Measurements from ENCODE around the gene OPA3. TPM values are rescaled to one million over a fixed set of nuclear protein-coding genes. Genes with fewer than 3 reads are reported as not detected.

The OPA3 gene
- total RNA-seq, 2 donors from 2014 or later = 7.2 to 14.5 TPM

DNA sequence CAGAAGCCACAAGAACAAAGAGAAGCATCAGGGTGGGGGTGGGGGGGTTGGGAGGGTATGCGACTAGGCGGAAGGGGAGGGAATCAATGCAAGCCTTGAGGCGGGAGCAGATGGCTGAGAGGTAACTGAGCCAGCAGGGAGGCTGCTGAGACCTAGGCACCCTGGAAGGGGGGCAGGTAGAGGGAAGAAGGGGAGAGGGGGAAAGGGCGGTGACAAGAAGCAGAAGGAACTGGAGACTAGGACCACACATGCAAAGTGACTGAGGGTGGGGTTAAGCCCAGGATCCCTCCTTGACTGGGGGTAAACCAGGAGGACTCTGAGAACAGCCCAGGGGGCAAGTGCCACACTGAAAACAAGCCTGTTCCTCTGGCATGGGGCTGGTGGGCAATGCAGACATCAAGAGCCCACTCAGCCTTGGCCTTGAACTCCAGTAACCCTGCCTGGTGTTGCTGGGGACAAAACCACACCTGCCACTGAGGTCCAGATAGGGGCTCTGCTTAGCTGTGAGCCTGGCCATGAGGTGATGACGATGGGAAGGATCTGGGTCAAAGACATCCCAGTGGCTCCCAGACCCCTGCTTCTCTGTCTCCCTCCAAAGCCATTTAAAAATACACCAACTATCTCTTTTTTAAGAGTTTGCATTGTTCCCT lies 20.3 kb downstream of the OPA3 start:
- Histone ChIP-seq H3K27ac (no peak overlapping the region), H3K4me1 (replicated peaks) (peaks cover 3% of the 10 kb centered on the region), H3K36me3 (no peaks in the 10 kb centered on the region), H3K4me3 (no peak overlapping the region), H3K27me3 (replicated peaks; ENCODE audit: insufficient read depth) (no peaks in the 10 kb centered on the region), H3K9me3 (no peaks in the 10 kb centered on the region)
- WGBS = 61% methylated on average over 5 of the region's 5 CpGs
- TF ChIP-seq POLR2A (IDR thresholded peaks at IDR 0.05) (no peak), POLR2AphosphoS5 (IDR thresholded peaks at IDR 0.05) (no peak)
- TF ChIP-seq, protein P1, sequence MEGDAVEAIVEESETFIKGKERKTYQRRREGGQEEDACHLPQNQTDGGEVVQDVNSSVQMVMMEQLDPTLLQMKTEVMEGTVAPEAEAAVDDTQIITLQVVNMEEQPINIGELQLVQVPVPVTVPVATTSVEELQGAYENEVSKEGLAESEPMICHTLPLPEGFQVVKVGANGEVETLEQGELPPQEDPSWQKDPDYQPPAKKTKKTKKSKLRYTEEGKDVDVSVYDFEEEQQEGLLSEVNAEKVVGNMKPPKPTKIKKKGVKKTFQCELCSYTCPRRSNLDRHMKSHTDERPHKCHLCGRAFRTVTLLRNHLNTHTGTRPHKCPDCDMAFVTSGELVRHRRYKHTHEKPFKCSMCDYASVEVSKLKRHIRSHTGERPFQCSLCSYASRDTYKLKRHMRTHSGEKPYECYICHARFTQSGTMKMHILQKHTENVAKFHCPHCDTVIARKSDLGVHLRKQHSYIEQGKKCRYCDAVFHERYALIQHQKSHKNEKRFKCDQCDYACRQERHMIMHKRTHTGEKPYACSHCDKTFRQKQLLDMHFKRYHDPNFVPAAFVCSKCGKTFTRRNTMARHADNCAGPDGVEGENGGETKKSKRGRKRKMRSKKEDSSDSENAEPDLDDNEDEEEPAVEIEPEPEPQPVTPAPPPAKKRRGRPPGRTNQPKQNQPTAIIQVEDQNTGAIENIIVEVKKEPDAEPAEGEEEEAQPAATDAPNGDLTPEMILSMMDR (IDR thresholded peaks at IDR 0.05) = no peak
- intact Hi-C loops (cut with DNase I) = loop anchor here (5.0 kb wide), 1 partner anchor 37 kb away; no protein-coding TSS in a partner anchor
- no peak for DNase-seq (ENCODE audit: low spot score)

DNA sequence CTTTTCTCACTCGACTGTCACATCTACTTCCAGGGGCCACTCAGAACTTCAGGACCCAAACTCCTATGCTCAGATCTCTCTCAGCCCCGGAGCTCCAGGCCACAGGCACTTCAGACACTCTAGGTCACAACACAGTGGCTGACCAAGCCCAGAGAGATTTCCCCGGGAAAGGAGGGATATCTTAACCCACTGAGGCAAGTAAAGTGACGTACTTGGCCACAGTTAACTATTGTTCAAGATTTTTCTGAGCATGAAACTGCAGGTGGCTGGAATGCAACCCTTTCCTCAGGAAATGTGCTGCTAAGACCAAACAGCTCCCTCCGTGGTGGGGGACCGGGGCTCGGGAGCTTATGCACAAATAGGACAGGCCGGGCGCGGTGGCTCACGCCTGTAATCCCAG lies 23.9 kb downstream of the OPA3 start:
- no peaks in the 10 kb centered on the region for H3K9me3 ChIP-seq
- no peaks in the 10 kb centered on the region for H3K4me1 ChIP-seq (replicated peaks)
- no peaks in the 10 kb centered on the region for H3K36me3 ChIP-seq
- H3K27me3 ChIP-seq (replicated peaks; ENCODE audit: insufficient read depth) = no peaks in the 10 kb centered on the region
- intact Hi-C loops (cut with DNase I) = loop anchor here (5.0 kb wide), 1 partner anchor 33 kb away; no protein-coding TSS in a partner anchor
- H3K27ac ChIP-seq = no peak overlapping the region
- no peak for DNase-seq (ENCODE audit: low spot score)
- no peak overlapping the region for H3K4me3 ChIP-seq
- TF ChIP-seq POLR2A (IDR thresholded peaks at IDR 0.05) (no peak), POLR2AphosphoS5 (IDR thresholded peaks at IDR 0.05) (no peak)
- TF ChIP-seq, protein P1 (IDR thresholded peaks at IDR 0.05) = no peak
- 93% methylated on average over 11 of the region's 11 CpGs for WGBS

DNA sequence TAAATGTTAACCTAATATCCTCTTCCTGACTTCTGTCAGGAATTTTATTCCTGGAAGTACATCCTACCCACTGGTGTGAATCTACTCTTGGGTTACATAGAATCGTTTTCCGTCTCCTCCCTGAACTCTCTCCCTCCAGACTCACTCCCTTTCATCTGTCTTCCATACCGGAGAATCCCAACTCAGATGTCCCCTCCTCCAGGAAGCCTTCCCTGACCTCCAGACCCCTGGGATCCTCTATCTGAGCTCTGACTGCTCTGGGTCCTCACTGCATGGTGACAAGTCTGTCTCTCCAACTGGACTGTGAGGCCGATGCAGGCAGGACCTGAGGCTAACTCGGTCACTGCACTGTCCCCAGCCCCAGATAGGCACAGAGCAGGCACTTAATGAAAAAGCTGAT lies 24.6 kb downstream of the OPA3 start:
- H3K27me3 ChIP-seq (replicated peaks; ENCODE audit: insufficient read depth) = no peaks in the 10 kb centered on the region
- no peaks in the 10 kb centered on the region for H3K9me3 ChIP-seq
- TF ChIP-seq, protein P1 (IDR thresholded peaks at IDR 0.05) = no peak
- no peak for TF ChIP-seq POLR2AphosphoS5 (IDR thresholded peaks at IDR 0.05)
- no peak for TF ChIP-seq POLR2A (IDR thresholded peaks at IDR 0.05)
- no peak for DNase-seq (ENCODE audit: low spot score)
- intact Hi-C loops (cut with DNase I) = loop anchor here (5.0 kb wide), 1 partner anchor 33 kb away; no protein-coding TSS in a partner anchor
- WGBS = 92% methylated on average over 5 of the region's 5 CpGs
- H3K4me1 ChIP-seq (replicated peaks) = no peaks in the 10 kb centered on the region
- no peak overlapping the region for H3K27ac ChIP-seq
- no peaks in the 10 kb centered on the region for H3K36me3 ChIP-seq
- no peak overlapping the region for H3K4me3 ChIP-seq

DNA sequence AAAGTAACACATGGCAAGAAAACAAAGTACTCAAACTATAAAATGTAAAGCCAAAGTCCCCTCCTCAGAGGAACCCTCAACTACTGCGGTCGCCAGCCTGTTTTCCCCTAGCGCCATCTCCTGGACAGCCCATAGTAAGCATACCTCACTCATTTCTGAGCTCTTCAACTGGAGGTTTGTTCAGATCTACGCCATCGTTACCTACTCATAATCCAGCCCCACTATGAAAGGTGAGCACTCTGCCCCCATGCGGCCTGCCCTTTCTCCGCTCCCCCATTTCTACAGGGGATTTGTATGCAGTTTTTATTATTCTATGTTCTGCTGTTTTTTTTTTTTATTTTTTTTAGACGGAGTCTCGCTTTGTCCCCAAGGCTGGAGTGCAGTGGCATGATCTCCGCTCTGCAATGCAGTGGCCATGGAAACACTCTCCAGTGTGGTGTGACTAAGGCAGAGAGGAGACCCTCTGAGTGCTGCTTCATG lies 26.2 kb downstream of the OPA3 start:
- WGBS = 40% methylated on average over 10 of the region's 10 CpGs
- Histone ChIP-seq H3K27me3 (replicated peaks; ENCODE audit: insufficient read depth) (no peaks in the 10 kb centered on the region), H3K9me3 (no peaks in the 10 kb centered on the region), H3K4me1 (replicated peaks) (no peaks in the 10 kb centered on the region), H3K36me3 (no peaks in the 10 kb centered on the region), H3K27ac (no peak overlapping the region), H3K4me3 (no peak overlapping the region)
- TF ChIP-seq, protein P1 (IDR thresholded peaks at IDR 0.05) = peak; percentile 21 to 77 (median 56)
- no peak for TF ChIP-seq POLR2AphosphoS5 (IDR thresholded peaks at IDR 0.05)
- peak; percentile 63 for DNase-seq (ENCODE audit: low spot score)
- intact Hi-C loops (cut with DNase I) = no loop called here

DNA sequence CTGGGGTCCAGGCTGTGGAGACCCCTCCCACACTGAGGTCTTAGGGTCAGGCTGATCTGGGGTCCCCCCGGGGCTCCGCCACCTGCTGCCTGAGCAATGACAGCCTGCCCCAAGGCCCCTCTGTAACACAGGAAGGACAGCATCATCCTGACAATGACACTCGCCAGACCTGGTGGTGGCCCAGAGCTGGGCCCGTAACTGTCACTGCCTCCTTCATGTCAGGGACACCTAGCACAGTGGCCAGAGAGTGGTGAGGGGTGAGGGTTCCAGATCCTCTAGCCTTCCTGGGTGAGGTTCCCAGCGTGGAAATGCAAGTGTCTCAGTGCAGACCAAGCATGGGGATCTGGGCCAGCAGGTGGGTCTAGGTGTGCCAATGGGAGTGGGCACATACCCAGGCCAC lies 27.8 kb downstream of the OPA3 start:
- H3K4me3 ChIP-seq = no peak overlapping the region
- DNase-seq (ENCODE audit: low spot score) = no peak
- no peaks in the 10 kb centered on the region for H3K27me3 ChIP-seq (replicated peaks; ENCODE audit: insufficient read depth)
- no peaks in the 10 kb centered on the region for H3K9me3 ChIP-seq
- intact Hi-C loops (cut with DNase I) = no loop called here
- 82% methylated on average over 5 of the region's 5 CpGs for WGBS
- H3K4me1 ChIP-seq (replicated peaks) = no peaks in the 10 kb centered on the region
- TF ChIP-seq POLR2A (IDR thresholded peaks at IDR 0.05) (no peak), POLR2AphosphoS5 (IDR thresholded peaks at IDR 0.05) (no peak)
- TF ChIP-seq, protein P1 (IDR thresholded peaks at IDR 0.05) = no peak
- no peaks in the 10 kb centered on the region for H3K36me3 ChIP-seq
- no peak overlapping the region for H3K27ac ChIP-seq
